HUDEP-2 (cell line): ENCODE data around the gene TYRP1.

Experiments used
- DNase-seq, 76 experiments: peaks; one replicate each; lab custom pipeline; 2025; ENCODE audit not compliant: unreplicated experiment in 76 of 76; lab: John Stamatoyannopoulos, UW

Gene TYRP1

GRCh38 chr9:12730198-12730597 is 37.0 kb downstream of the TYRP1 start:
- DNase-seq = no peak

- no peak for DNase-seq
Observed at GRCh38 chr9:12730927-12731326, 37.7 kb downstream of the TYRP1 start.

- DNase-seq = no peak
Observed at GRCh38 chr9:12732971-12733370, 39.8 kb downstream of the TYRP1 start.

- DNase-seq = no peak
Observed at GRCh38 chr9:12735665-12736064, 42.5 kb downstream of the TYRP1 start.

GRCh38 chr9:12737871-12738270 is 44.7 kb downstream of the TYRP1 start:
- DNase-seq = no peak

- no peak for DNase-seq
Observed at GRCh38 chr9:12739014-12739652, 45.9 kb downstream of the TYRP1 start.

GRCh38 chr9:12740845-12741244 is 47.7 kb downstream of the TYRP1 start:
- no peak for DNase-seq

GRCh38 chr9:12748016-12748415 is 54.8 kb downstream of the TYRP1 start:
- no peak for DNase-seq

GRCh38 chr9:12748954-12749353 is 55.8 kb downstream of the TYRP1 start:
- no peak for DNase-seq

- DNase-seq = no peak
Observed at GRCh38 chr9:12753931-12754330, 60.7 kb downstream of the TYRP1 start.

GRCh38 chr9:12759761-12760160 is 66.6 kb downstream of the TYRP1 start:
- DNase-seq = no peak
